OCI-LY7 (cell line): ENCODE results near the gene SLC17A9. TPM values are rescaled to one million over a fixed set of nuclear protein-coding genes. Genes with fewer than 3 reads are reported as not detected.

Experiments
- BruUV-seq: library from RNA; stranded (reverse); fragments of 400-500 nt; replicated peaks from 2 replicates; lab custom pipeline; 2021; lab: Mats Ljungman, UMichigan
- CTCF ChIA-PET: fragments of 300-600 bp; sonication (Branson Sonifier 250); formaldehyde crosslinking; loops from one replicate; lab custom pipeline; 2022; ENCODE audit warnings: antibody characterized with exemption; ENCODE audit not compliant: unreplicated experiment; lab: Charles Lee
- POLR2A ChIA-PET: fragments of 300-600 bp; sonication (Branson Sonifier 250); formaldehyde crosslinking; loops from one replicate; lab custom pipeline; 2022; ENCODE audit warnings: antibody characterized with exemption; lab: Charles Lee
- DNase-seq: peaks from one replicate; pipeline ENCODE4 v3.0.0-alpha.2; 2015; ENCODE audit warnings: low spot score
- H2AFZ ChIP-seq: fragments of 200-600 bp; sonication (generic), shearing (Covaris generic); 2 replicates; pipeline ENCODE4 v1.6.1; 2014; ENCODE audit warnings: mild to moderate bottlenecking, antibody characterized with exemption, low read length, moderate library complexity
- H3K27ac ChIP-seq: fragments of 200-600 bp; sonication (generic); 2 replicates; pipeline ENCODE4 v1.5.1; 2014; ENCODE audit warnings: mixed run types, low read depth, mild to moderate bottlenecking, moderate library complexity, low read length, inconsistent platforms; ENCODE audit not compliant: poor library complexity, severe bottlenecking
- H3K36me3 ChIP-seq: fragments of 200-600 bp; sonication (generic); 2 replicates; pipeline ENCODE4 v1.6.1; 2014; ENCODE audit warnings: mild to moderate bottlenecking, antibody characterized with exemption, low read length, moderate library complexity, mixed read lengths; ENCODE audit not compliant: insufficient read depth
- H3K4me1 ChIP-seq: fragments of 200-600 bp; sonication (generic); 2 replicates; pipeline ENCODE4 v1.5.1; 2014; ENCODE audit warnings: mild to moderate bottlenecking, low read length; ENCODE audit not compliant: insufficient read depth, poor library complexity, severe bottlenecking
- H3K4me2 ChIP-seq: fragments of 200-600 bp; sonication (generic); 2 replicates; pipeline ENCODE4 v1.6.1; 2014; ENCODE audit warnings: mild to moderate bottlenecking, low read length
- H3K4me3 ChIP-seq: fragments of 200-600 bp; sonication (generic); 2 replicates; pipeline ENCODE4 v1.5.1; 2014; ENCODE audit warnings: mild to moderate bottlenecking, low read depth, low read length; ENCODE audit not compliant: poor library complexity, severe bottlenecking
- H3K79me2 ChIP-seq: fragments of 200-600 bp; sonication (generic); 2 replicates; pipeline ENCODE4 v1.6.1; 2016; ENCODE audit warnings: low read depth, mild to moderate bottlenecking, low read length, moderate library complexity, mixed read lengths; ENCODE audit not compliant: insufficient read depth
- H3K9me2 ChIP-seq: fragments of 200-600 bp; sonication (generic); 2 replicates; pipeline ENCODE4 v1.6.1; 2016; ENCODE audit warnings: mild to moderate bottlenecking, low read length, mixed read lengths; ENCODE audit not compliant: insufficient read depth
- H3K9me3 ChIP-seq: fragments of 200-600 bp; sonication (generic); 2 replicates; pipeline ENCODE4 v1.6.1; 2014; ENCODE audit warnings: mild to moderate bottlenecking, mixed run types, low read length, mixed read lengths
- H4K20me1 ChIP-seq: fragments of 200-600 bp; sonication (generic); 2 replicates; pipeline ENCODE4 v1.6.1; 2014; ENCODE audit warnings: mild to moderate bottlenecking, antibody characterized with exemption, low read length, moderate library complexity, mixed read lengths; ENCODE audit not compliant: insufficient read depth
- CTCF ChIP-seq: fragments of 200-600 bp; sonication (generic); conservative IDR thresholded peaks from 2 replicates; pipeline ENCODE4 v1.5.1; 2014; ENCODE audit warnings: mild to moderate bottlenecking, antibody characterized with exemption, low read length, moderate library complexity, mixed read lengths
- EZH2phosphoT487 ChIP-seq: fragments of 200-600 bp; sonication (generic); IDR thresholded peaks from 2 replicates; pipeline ENCODE4 v1.6.1; 2018; ENCODE audit warnings: low read depth, borderline replicate concordance, mild to moderate bottlenecking, mixed run types, antibody characterized with exemption, low read length, moderate library complexity, mixed read lengths
- intact Hi-C: fragments of 100-400 bp; cut with micrococcal nuclease; formaldehyde crosslinking; loops from one replicate; pipeline ENCODE4 v1.10.0; 2022; ENCODE audit not compliant: unreplicated experiment
- total RNA-seq, 2 experiments: library from RNA; depleted of rRNA in 1 of 2; stranded (reverse); fragments of >200 nt in 1 of 2; shearing (Covaris generic) in 1 of 2; gene quantifications; 2 replicates each; pipeline ENCODE4 v1.2.3, GENCODE V29; 2014 to 2022

The SLC17A9 gene
- total RNA-seq, 2 experiments from 2014 or later, result 2.0 to 8.1 TPM

- H3K79me2 ChIP-seq, result no peaks in the 10 kb centered on the region
- no TSS peak for BruUV-seq
- CTCF ChIA-PET, result interaction anchor here (0.8 kb wide), 1 partner anchor 243 kb away, joined by 3 read pairs; no protein-coding TSS in a partner anchor
- H3K4me3 ChIP-seq, result no peak overlapping the region
- H4K20me1 ChIP-seq, result no peaks in the 10 kb centered on the region
- no peaks in the 10 kb centered on the region for H3K9me3 ChIP-seq
- POLR2A ChIA-PET, result interaction anchor here (0.9 kb wide), 1 partner anchor 17 kb away, joined by 3 read pairs; no protein-coding TSS in a partner anchor
- DNase-seq, result peak; percentile 11
- no peaks in the 10 kb centered on the region for H3K36me3 ChIP-seq
- TF ChIP-seq EZH2phosphoT487, result no peak
- peak; percentile 43 for TF ChIP-seq CTCF
- H3K4me2 ChIP-seq, result no peak overlapping the region
- H3K27ac ChIP-seq, result no peak overlapping the region
- no peak overlapping the region for H2AFZ ChIP-seq
- intact Hi-C loops, result no loop called here
- H3K4me1 ChIP-seq, result peaks cover 18% of the 10 kb centered on the region
- no peaks in the 10 kb centered on the region for H3K9me2 ChIP-seq
These were observed 26.8 kb downstream of the SLC17A9 start for GRCh38 chr20:62979310-62979709.

- no TSS peak for BruUV-seq
- Histone ChIP-seq H3K9me3 (no peaks in the 10 kb centered on the region), H3K4me2 (no peak overlapping the region), H3K9me2 (no peaks in the 10 kb centered on the region), H3K4me1 (peaks cover 18% of the 10 kb centered on the region), H3K36me3 (no peaks in the 10 kb centered on the region), H3K79me2 (no peaks in the 10 kb centered on the region), H3K27ac (no peak overlapping the region), H2AFZ (no peak overlapping the region), H3K4me3 (no peak overlapping the region), H4K20me1 (no peaks in the 10 kb centered on the region)
- intact Hi-C loops, result no loop called here
- TF ChIP-seq EZH2phosphoT487, result no peak
- ChIA-PET CTCF (interaction anchor here (0.8 kb wide), 1 partner anchor 243 kb away, joined by 3 read pairs; no protein-coding TSS in a partner anchor), POLR2A (no interaction called here)
- no peak for DNase-seq
These were observed 27.4 kb downstream of the SLC17A9 start for GRCh38 chr20:62979876-62980373.

GRCh38 chr20:62980380-62980960 lies 28.0 kb downstream of the SLC17A9 start:
- H2AFZ ChIP-seq, result no peak overlapping the region
- no peaks in the 10 kb centered on the region for H3K9me3 ChIP-seq
- CTCF ChIA-PET, result interaction anchor here (0.8 kb wide), 1 partner anchor 242 kb away, joined by 3 read pairs; no protein-coding TSS in a partner anchor
- no peaks in the 10 kb centered on the region for H4K20me1 ChIP-seq
- no peak overlapping the region for H3K4me2 ChIP-seq
- peaks cover 18% of the 10 kb centered on the region for H3K4me1 ChIP-seq
- BruUV-seq, result no TSS peak
- H3K36me3 ChIP-seq, result no peaks in the 10 kb centered on the region
- intact Hi-C loops, result no loop called here
- H3K79me2 ChIP-seq, result no peaks in the 10 kb centered on the region
- POLR2A ChIA-PET, result no interaction called here
- H3K9me2 ChIP-seq, result no peaks in the 10 kb centered on the region
- H3K27ac ChIP-seq, result no peak overlapping the region
- H3K4me3 ChIP-seq, result no peak overlapping the region
- no peak for TF ChIP-seq CTCF
- no peak for TF ChIP-seq EZH2phosphoT487
- no peak for DNase-seq
